GM23338 (cell line): ENCODE results near the gene STEAP3. TPM values are rescaled to one million over a fixed set of nuclear protein-coding genes. Genes with fewer than 3 reads are reported as not detected.

Experiments used
- CREB1 ChIP-seq: fragments of 250-450 bp; sonication (Bioruptor Pico); IDR thresholded peaks from 2 replicates; pipeline ENCODE4 v1.5.0; 2020; ENCODE audit warnings: low read depth, mild to moderate bottlenecking, moderate library complexity
- CTCF ChIP-seq, 2 experiments: fragments of 200-600 bp in 1 of 2; sonication (generic) in 1 of 2; conservative IDR thresholded peaks; 2 replicates each; pipeline versions ENCODE4 v1.5.1 to v1.6.1; 2016 to 2017; ENCODE audit warnings: antibody characterized with exemption in 2 of 2, low read depth in 2 of 2, mild to moderate bottlenecking in 2 of 2, moderate library complexity in 1 of 2
- EZH2 ChIP-seq: fragments of 200-600 bp; sonication (generic); IDR thresholded peaks from one replicate; pipeline ENCODE4 v1.8.0; 2017; ENCODE audit warnings: antibody characterized with exemption, mild to moderate bottlenecking, low read depth; ENCODE audit not compliant: unreplicated experiment
- JUNB ChIP-seq: IDR thresholded peaks from one replicate; pipeline ENCODE4 v1.6.1; 2016; ENCODE audit warnings: antibody characterized with exemption; ENCODE audit not compliant: unreplicated experiment
- POLR2AphosphoS5 ChIP-seq: IDR thresholded peaks from 2 replicates; pipeline ENCODE4 v1.6.1; 2016; ENCODE audit warnings: antibody characterized with exemption, low read depth
- STAT1 ChIP-seq: IDR thresholded peaks from one replicate; pipeline ENCODE4 v1.6.1; 2016; ENCODE audit warnings: antibody characterized with exemption; ENCODE audit not compliant: unreplicated experiment
- ZNF114 ChIP-seq: fragments of 250-450 bp; sonication (Bioruptor Pico); IDR thresholded peaks from 2 replicates; pipeline ENCODE4 v1.5.0; 2020; ENCODE audit warnings: mild to moderate bottlenecking, moderate library complexity
- ZNF331 ChIP-seq: fragments of 250-450 bp; sonication (Bioruptor Pico); IDR thresholded peaks from 2 replicates; pipeline ENCODE4 v1.5.0; 2020; ENCODE audit warnings: low read depth, mild to moderate bottlenecking, moderate library complexity
- ZNF462 ChIP-seq: fragments of 250-450 bp; sonication (Bioruptor Pico); IDR thresholded peaks from 2 replicates; pipeline ENCODE4 v1.5.0; 2020; ENCODE audit warnings: mild to moderate bottlenecking, moderate library complexity
- polyA plus RNA-seq: library from polyadenylated mRNA; unstranded; fragments of >200 nt; fragmentation: Nextera tagmentation; extraction: Ambion mirVana; gene quantifications from 2 replicates; pipeline ENCODE4 v1.2.1, GENCODE V29; 2016
- total RNA-seq: library from RNA; depleted of rRNA; stranded (reverse); fragments of >200 nt; shearing (Covaris generic); gene quantifications from 2 replicates; pipeline ENCODE4 v1.2.3, GENCODE V29; 2014

The STEAP3 gene
- total and polyA plus RNA-seq, 2 experiments from 2014 or later, result 8.6 to 27.3 TPM

- TF ChIP-seq ZNF462 (CRISPR knock-in tag) (no peak), CTCF (conservative IDR thresholded peaks at IDR 0.05; ENCODE audit: low read depth in 2 of 2) (no peak; a peak in 1 of 4 replicates), ZNF331 (CRISPR knock-in tag) (no peak), EZH2 (no peak), STAT1 (no peak), ZNF114 (no peak), CREB1 (CRISPR knock-in tag) (no peak), POLR2AphosphoS5 (no peak), JUNB (no peak)
Measured at GRCh38 chr2:119253114-119253702, 29.6 kb downstream of the STEAP3 start (continued).
